ENCODE data around the gene LDLRAD3.
"Not testable (repeated sequence)": the region's sequence is repeated elsewhere in the genome, so short reads cannot be mapped to it uniquely, and the experiment has no call there.

LDLRAD3 gene

GRCh38 chr11:36189735-36190134 is 245.9 kb downstream of the LDLRAD3 start:
- DNase-seq, result not testable (repeated sequence)

DNA sequence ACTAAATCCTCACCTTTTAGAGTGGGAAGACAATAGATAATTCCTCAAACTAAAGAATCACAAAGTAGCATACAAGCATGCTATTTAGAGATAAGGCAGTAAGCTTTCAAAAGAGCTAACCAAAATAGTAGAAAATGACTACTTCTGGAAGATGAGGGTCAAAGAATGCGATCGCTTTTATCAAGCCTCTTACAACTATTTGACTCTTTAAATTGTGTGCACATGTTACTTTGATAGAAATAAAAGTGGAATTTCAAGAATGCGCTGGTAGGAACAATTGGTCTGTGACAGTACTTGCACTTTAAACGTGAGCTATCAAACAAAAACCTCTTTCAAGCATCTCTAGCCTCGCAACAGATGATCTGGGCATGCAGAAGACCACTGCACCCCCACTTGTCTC is 248.1 kb downstream of the LDLRAD3 start:
- peak; percentile 13 for DNase-seq

DNA sequence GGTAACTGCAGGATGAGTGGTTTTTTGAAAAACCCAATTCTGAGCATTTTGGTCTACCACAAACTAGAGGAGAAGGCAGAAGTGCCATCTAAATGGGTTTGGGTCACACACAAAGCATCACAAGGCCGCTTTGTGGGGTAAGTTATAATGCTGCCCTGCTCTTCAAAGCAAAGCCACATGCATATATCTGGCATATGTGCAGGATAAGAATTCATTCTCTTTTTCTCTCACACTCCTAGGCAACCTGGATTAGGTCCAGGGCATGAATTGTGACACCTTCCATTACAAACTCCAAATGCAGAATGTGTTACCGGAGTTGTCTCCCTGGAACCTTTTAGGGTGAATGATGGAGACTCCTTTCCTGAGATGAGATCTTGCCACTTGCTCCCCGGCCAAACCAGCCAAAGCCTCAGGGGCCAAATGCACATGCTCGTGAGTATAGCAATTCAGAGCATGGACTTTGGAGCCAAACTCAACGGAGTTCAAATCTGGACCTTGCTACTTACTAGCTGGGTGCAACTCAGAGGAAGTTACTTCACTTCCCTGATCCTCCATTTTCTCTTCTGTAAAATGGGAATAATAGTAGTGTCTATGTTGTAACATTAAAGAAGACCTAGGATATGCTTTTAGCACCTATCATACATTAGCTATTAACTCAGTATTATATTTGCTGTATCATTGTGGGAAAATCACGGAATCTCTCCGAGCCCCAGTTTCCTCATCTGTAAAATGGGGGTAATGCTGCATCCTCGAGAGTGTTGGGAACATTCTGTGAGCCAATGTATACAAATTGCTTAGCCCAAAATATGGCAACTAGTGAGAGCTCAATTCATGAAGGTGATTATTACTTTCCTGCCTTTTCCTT is 248.8 kb downstream of the LDLRAD3 start:
- DNase-seq, result no peak

GRCh38 chr11:36193290-36193619 is 249.4 kb downstream of the LDLRAD3 start:
- DNase-seq, result no peak

- no peak for DNase-seq
These were observed 249.9 kb downstream of the LDLRAD3 start for GRCh38 chr11:36193721-36194120.

DNA sequence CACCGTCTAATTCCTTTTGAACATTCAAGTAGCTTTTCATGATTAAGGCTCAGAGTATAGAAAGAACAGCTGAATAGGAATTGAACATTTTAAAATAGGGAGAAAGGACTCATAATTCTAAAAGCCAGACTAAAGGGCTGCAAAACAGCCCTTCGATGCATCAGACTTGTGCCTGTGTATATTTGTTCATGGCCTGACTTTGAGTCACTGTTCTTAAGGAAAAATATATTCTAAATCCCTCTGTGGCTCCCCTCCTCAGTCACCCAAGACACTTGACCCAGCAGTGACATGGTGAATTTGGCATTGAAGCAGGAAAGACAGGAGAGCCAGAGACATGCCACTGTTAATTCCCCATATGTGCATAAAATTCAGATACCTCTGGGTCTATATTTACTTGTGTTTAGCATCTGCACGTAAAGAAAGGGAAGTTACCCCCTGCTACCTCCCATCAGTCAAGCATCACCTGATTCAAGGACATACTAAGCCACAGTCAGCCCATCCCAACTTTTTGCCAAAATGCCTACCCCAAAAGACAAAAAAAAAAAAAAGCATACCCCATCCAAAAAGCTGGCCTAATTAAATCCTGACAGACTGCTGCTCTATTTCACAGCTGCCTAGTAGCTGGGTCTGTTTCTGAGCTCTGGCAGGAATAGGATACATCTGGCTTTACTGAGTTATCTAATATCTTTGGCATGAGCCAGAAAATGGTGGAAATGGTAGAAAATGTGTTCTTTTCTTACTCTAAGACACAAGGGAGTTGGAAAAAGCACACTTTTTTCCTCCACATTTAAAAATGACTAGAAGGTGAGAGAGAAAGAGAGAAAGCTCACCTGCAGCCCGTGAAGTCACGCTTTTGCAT is 251.9 kb downstream of the LDLRAD3 start:
- DNase-seq, result peak; percentile 40

- DNase-seq, result peak; percentile 43
These were observed 252.6 kb downstream of the LDLRAD3 start for GRCh38 chr11:36196411-36196998.

DNA sequence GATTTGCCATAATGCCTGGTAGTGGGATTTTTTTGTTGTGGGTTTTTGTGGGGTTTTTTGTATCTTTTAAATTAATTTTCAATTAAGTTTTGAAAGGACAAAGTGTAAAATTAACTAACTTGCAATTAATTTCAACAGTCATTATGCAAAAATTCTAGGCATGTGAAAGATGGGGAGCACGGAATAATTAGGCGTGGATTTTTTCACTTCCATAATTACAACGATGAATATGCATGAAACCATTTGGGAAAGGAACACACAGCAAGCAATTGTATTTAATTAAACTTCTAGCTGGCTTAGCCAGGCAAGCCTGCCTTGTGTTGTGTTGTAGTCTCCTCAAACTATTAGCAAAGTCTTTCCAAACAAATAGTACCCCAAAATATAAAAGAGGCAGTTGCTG is 257.5 kb downstream of the LDLRAD3 start:
- no peak for DNase-seq

GRCh38 chr11:36205536-36205935 is 261.7 kb downstream of the LDLRAD3 start:
- DNase-seq, result no peak

DNA sequence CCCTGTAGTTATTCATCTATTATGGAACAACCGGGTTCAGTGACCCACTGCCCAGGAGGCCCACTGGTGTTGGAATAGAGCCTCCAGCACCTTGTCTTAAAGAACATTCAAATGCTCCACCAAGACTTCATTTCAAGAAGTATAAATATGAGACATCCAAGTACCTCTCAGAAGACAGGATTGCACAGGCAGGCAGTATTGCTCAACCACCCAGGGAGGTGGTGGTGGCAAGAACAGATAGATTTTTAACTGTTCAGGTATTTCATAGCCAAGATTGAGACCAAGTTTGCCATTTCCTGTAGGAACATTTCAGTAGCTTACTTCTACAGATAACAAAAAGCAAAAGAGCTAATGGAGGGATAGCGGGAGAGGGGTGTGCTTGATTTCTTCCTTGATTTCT is 266.7 kb downstream of the LDLRAD3 start:
- DNase-seq, result no peak

DNA sequence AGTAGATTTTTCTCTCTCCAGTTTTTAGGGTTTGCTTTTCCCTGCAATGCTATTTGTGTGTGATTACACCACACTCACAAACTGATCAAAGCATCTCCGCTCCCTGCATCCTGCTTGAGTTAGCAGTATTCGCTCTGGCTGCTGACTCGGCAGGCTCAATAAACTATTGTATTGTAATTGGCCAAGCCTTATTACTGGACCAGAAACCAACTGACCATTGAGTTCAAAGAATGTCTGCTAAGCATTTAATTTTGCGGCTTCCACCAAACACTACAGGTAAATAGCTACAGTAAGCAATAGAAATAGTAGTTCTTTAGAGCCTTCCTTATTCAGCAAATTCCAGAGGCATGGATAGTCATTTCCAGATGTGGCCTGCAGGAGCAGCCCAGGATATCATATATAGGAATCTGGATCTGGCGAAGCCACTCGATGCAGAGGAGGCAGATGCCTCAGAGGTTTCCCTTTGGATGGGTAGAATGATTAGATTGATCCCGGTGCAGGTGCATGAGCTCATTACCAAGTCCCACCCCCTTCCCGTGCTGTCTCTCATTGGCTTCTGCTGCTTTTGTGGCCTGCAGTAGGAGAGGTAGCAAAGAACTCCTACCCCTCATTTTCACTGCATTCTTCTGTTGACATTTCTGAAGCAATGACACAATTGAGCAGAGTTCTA is 268.0 kb downstream of the LDLRAD3 start:
- DNase-seq, result no peak

DNA sequence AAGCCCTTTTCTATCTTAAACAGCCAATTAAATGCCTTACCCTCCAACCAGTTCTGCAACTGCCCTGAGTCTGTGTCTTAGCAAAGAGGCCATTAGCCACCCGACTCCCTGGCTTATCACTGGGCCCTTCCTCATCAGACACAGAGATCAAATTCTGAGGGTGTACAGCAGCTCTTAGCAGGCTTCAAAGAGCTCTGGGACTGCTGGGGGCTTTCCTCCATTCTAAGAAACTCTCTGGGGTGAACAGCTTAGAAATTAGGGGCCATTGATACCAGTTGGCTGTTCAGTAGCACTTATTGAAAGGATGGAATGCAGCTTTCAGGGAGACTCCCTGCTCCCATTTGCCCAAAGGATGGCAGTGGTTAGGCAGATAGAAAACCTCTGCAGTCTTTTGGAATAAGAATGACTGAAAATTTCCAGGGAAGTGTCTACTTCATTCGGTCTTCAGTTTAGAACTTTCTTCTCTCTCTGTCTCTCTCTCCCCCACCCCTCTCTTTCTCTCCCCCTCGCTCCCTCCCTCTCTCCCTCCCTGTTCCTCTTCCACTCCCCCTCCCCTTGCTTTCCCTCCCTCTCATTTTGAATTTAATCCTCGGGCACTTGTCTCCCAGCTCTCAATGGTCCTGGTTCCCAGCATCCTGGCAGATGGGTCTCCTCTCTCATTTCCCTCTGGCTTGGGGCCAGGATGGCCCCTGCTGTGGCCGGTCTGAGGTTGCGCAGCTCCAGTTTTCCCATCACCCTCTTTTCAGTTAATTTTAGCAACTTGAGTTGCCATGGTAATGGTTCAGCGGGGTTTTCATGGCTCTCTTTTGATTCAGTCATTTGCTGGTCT is 268.9 kb downstream of the LDLRAD3 start:
- no peak for DNase-seq

GRCh38 chr11:36213393-36213840 is 269.6 kb downstream of the LDLRAD3 start:
- no peak for DNase-seq

DNA sequence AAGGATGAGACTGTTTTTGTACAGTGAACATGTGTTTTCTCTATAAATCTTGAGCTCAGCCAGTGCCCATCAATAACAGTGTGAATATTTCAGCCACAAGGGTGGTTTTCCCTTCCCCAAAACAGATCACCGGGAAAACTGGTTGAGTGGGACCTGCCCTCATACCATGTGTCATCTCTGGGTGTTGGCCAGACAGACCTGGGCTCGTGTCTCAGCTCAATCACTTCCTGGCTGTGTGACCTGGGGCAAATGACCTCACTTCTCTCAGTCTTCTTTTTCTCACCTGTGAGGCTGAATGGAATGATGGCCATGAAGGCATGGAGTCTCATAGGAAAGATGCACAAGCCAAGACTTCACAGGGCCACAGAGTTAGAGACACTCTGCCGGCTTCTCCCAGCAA is 270.6 kb downstream of the LDLRAD3 start:
- no peak for DNase-seq

DNA sequence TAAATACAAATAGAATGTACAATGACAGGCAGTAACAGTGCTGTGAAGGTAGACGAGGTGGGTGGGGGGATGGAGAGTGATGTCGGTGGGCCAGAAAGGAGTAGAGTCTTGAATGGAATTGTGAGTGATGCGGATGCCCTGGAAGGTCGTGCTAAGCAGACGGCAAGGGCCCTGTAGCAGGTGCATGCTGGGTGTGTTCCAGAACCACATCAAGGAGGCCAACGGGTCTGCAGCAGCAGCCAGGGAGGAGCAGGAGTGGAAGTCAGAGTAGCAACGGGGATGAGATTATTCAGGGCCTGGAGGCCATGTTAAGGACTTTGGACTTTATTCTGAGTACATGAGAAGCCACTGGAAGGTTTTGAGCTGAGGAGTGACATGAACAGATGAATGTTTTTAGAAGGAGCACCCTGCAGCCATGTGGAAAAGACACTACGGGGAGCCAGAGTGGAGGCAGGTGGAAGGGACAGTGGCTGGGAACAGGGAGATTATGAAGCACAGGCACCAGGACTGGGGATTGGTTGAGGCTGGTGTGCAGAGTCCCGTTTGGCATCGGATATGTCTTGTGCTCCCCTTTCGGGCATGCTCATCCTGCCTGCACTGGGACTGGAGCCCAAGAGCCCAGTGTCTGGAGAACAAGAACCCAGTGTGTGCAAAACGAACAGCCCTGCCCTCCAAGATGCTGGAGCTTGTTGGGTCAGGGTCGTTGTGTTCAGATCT is 271.3 kb downstream of the LDLRAD3 start:
- DNase-seq, result no peak

DNA sequence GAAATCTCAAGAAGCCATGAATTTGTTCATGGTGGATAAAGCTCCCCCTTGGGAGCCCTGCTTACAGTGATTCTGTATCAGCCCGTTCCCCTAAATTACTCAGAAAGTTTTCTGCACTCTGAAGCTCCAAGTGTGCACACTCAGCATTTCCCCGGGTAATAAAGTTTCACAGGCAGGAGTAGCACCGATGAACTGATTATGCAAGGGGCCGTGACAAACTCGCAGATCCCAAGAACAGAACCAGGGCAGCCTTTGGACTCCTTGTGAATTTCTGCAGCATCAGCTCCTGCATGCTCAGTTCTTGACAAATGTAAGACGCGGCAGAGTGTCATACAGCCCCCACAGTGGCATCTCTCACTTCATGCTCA is 271.8 kb downstream of the LDLRAD3 start:
- DNase-seq, result no peak

- no peak for DNase-seq
These were observed 272.3 kb downstream of the LDLRAD3 start for GRCh38 chr11:36216061-36216615.

DNA sequence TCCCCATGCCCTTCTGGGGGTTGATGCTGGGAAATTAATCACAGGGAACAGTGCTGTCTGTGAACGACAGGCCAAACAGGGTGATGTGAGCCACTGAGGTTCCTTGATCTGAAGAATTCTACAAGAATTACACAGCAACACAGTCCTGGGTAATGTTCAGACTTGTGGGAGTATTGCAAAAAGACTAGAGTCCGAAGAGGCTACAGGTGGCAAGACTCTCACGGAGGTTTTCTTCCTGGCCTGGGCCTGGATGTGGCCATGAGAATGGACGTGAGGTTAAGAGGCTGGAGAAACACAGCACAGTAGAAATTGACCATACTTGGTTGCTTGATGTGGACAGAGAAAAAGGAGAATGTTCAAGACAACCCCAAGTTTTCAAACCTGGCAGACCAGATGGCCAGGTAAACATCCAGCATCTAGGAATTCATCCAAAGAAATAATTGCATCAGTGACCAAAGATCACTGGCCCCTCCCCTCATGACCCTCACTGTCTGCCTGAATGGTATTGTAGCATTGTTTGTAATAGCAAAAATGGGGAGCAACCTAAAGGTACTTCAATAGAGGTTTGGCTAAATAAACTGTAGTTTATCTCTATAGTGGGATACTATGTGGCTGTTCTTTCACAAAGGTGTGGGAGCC is 274.5 kb downstream of the LDLRAD3 start:
- DNase-seq, result no peak

GRCh38 chr11:36219996-36220395 is 276.1 kb downstream of the LDLRAD3 start:
- no peak for DNase-seq

GRCh38 chr11:36222831-36223635 is 279.2 kb downstream of the LDLRAD3 start:
- peak; percentile 27 for DNase-seq
